HEK293 (cell line): ENCODE data around the gene GNAQ.

Source experiments
- CTCF ChIA-PET: fragments of 350-600 bp; formaldehyde crosslinking; extraction: SDS; loops from one replicate; lab custom pipeline; 2021; ENCODE audit warnings: antibody characterized with exemption; lab: Yijun Ruan, JAX
- POLR2A ChIA-PET: fragments of 300-600 bp; formaldehyde crosslinking; extraction: SDS; loops from one replicate; lab custom pipeline; 2020; ENCODE audit warnings: antibody characterized with exemption, inconsistent platforms; lab: Yijun Ruan, JAX
- H3K27ac ChIP-seq: fragments of 200-500 bp; sonication (Bioruptor generic); 2 replicates; pipeline ENCODE4 v1.5.1; 2014; ENCODE audit warnings: low read depth, low read length, control low read depth, inconsistent platforms; ENCODE audit errors: extremely low read depth
- H3K36me3 ChIP-seq, 2 experiments: fragments of 200-500 bp in 1 of 2; sonication (Bioruptor generic) in 1 of 2; 1 replicate in 1 of 2; 2 replicates in 1 of 2; pipeline ENCODE4 v1.5.1; 2014 to 2017; ENCODE audit warnings: inconsistent platforms in 2 of 2, low read length in 2 of 2; ENCODE audit not compliant: control insufficient read depth in 2 of 2, insufficient read depth in 1 of 2
- H3K4me1 ChIP-seq: fragments of 200-500 bp; sonication (Bioruptor generic); 2 replicates; pipeline ENCODE4 v1.5.1; 2014; ENCODE audit warnings: mild to moderate bottlenecking, low read length, inconsistent platforms; ENCODE audit not compliant: control insufficient read depth, insufficient read depth
- H3K4me3 ChIP-seq: 2 replicates; pipeline ENCODE4 v1.5.1; 2011; ENCODE audit warnings: low read depth, mild to moderate bottlenecking, control low read depth, low read length, moderate library complexity
- H3K9me3 ChIP-seq: fragments of 200-500 bp; sonication (Bioruptor generic); 2 replicates; pipeline ENCODE4 v1.5.1; 2014; ENCODE audit warnings: low read depth, low read length, inconsistent platforms; ENCODE audit not compliant: control insufficient read depth, insufficient read depth
- HOXD13 ChIP-seq: sonication (generic); formaldehyde crosslinking; IDR thresholded peaks from 2 replicates; pipeline ENCODE4 v1.8.0; 2022; ENCODE audit warnings: missing genetic modification reagents, borderline replicate concordance
- IKZF3 ChIP-seq: fragments of 450-650 bp; IDR thresholded peaks from 2 replicates; pipeline ENCODE4 v1.5.0; 2018; ENCODE audit warnings: missing biosample characterization, mild to moderate bottlenecking, missing genetic modification characterization, moderate library complexity
- KLF10 ChIP-seq: fragments of 450-650 bp; IDR thresholded peaks from 2 replicates; pipeline ENCODE4 v1.5.1; 2018; ENCODE audit warnings: missing biosample characterization, mild to moderate bottlenecking, missing genetic modification characterization
- PRDM4 ChIP-seq: fragments of 450-650 bp; formaldehyde crosslinking; IDR thresholded peaks from 2 replicates; pipeline ENCODE4 v1.5.1; 2017; ENCODE audit warnings: missing biosample characterization, missing genetic modification characterization
- REPIN1 ChIP-seq: fragments of 450-650 bp; formaldehyde crosslinking; IDR thresholded peaks from 2 replicates; pipeline ENCODE4 v1.5.1; 2017; ENCODE audit warnings: missing biosample characterization, missing genetic modification characterization, low read depth
- ZBTB17 ChIP-seq: fragments of 450-650 bp; formaldehyde crosslinking; IDR thresholded peaks from 2 replicates; pipeline ENCODE4 v1.5.1; 2016; ENCODE audit warnings: missing biosample characterization, missing genetic modification characterization
- ZEB2 ChIP-seq: fragments of 450-650 bp; formaldehyde crosslinking; IDR thresholded peaks from 2 replicates; pipeline ENCODE4 v1.5.1; 2016; ENCODE audit warnings: missing biosample characterization, missing genetic modification characterization
- ZNF112 ChIP-seq: fragments of 450-650 bp; formaldehyde crosslinking; IDR thresholded peaks from 2 replicates; pipeline ENCODE4 v1.5.0; 2017; ENCODE audit warnings: missing biosample characterization, missing genetic modification characterization
- ZNF146 ChIP-seq: fragments of 450-650 bp; formaldehyde crosslinking; IDR thresholded peaks from 2 replicates; pipeline ENCODE4 v1.5.1; 2016; ENCODE audit warnings: missing biosample characterization, missing genetic modification characterization
- ZNF292 ChIP-seq: fragments of 450-650 bp; formaldehyde crosslinking; IDR thresholded peaks from 2 replicates; pipeline ENCODE4 v1.5.1; 2016; ENCODE audit warnings: low read depth, missing biosample characterization, missing genetic modification characterization, borderline replicate concordance
- ZNF394 ChIP-seq: fragments of 450-650 bp; formaldehyde crosslinking; IDR thresholded peaks from 2 replicates; pipeline ENCODE4 v1.5.1; 2016; ENCODE audit warnings: missing biosample characterization, missing genetic modification characterization, mild to moderate bottlenecking, moderate library complexity, borderline replicate concordance
- ZNF48 ChIP-seq: fragments of 450-650 bp; formaldehyde crosslinking; IDR thresholded peaks from 2 replicates; pipeline ENCODE4 v1.5.1; 2016; ENCODE audit warnings: missing biosample characterization, missing genetic modification characterization
- ZNF514 ChIP-seq: fragments of 450-650 bp; formaldehyde crosslinking; IDR thresholded peaks from 2 replicates; pipeline ENCODE4 v1.5.1; 2016; ENCODE audit warnings: missing biosample characterization, missing genetic modification characterization
- ZNF548 ChIP-seq: fragments of 450-650 bp; formaldehyde crosslinking; IDR thresholded peaks from 2 replicates; pipeline ENCODE4 v1.5.1; 2016; ENCODE audit warnings: missing biosample characterization, missing genetic modification characterization
- ZNF555 ChIP-seq: fragments of 450-650 bp; formaldehyde crosslinking; conservative IDR thresholded peaks from 2 replicates; pipeline ENCODE4 v1.5.1; 2017; ENCODE audit warnings: missing biosample characterization, mild to moderate bottlenecking, missing genetic modification characterization, inconsistent platforms
- ZNF654 ChIP-seq: fragments of 450-650 bp; formaldehyde crosslinking; IDR thresholded peaks from 2 replicates; pipeline ENCODE4 v1.5.1; 2016; ENCODE audit warnings: low read depth, missing biosample characterization, missing genetic modification characterization
- ZNF677 ChIP-seq: fragments of 450-650 bp; IDR thresholded peaks from 2 replicates; pipeline ENCODE4 v1.5.0; 2018; ENCODE audit warnings: missing biosample characterization, mild to moderate bottlenecking, missing genetic modification characterization, moderate library complexity
- TF ChIP-seq, protein P1 (sequence below): fragments of 450-650 bp; formaldehyde crosslinking; IDR thresholded peaks from 2 replicates; pipeline ENCODE4 v1.5.1; 2016; ENCODE audit warnings: missing biosample characterization, missing genetic modification characterization
- TF ChIP-seq, protein P2 (sequence below): fragments of 450-650 bp; formaldehyde crosslinking; IDR thresholded peaks from 2 replicates; pipeline ENCODE4 v1.5.1; 2016; ENCODE audit warnings: missing biosample characterization, missing genetic modification characterization, borderline replicate concordance

Gene GNAQ

DNA sequence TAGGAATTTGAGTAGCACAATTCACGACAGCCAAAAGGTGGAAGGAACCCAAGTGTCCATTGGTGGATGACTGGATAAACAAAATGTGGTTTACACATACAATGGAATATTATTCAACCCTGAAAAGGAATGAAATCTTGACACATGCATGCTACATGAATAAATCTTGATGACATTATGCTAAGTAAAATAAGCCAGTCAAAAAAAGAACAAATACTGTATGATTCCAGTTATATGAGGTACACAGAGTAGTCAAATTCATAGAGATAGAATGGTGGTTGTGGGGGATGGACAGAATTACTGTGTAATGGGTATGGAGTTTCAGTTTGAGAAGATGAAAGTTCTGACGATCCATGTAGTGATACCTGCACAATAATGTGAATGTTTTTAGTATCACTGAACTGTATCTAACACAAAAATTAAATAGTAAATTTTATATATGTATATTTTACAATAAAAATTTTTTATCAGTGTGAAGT is 265.8 kb downstream of the GNAQ start:
- CTCF ChIA-PET: interaction anchor here (0.7 to 3.9 kb wide), 4 partner anchors 8 to 179 kb away, joined by 3 to 21 read pairs (median 4); no protein-coding TSS in a partner anchor

DNA sequence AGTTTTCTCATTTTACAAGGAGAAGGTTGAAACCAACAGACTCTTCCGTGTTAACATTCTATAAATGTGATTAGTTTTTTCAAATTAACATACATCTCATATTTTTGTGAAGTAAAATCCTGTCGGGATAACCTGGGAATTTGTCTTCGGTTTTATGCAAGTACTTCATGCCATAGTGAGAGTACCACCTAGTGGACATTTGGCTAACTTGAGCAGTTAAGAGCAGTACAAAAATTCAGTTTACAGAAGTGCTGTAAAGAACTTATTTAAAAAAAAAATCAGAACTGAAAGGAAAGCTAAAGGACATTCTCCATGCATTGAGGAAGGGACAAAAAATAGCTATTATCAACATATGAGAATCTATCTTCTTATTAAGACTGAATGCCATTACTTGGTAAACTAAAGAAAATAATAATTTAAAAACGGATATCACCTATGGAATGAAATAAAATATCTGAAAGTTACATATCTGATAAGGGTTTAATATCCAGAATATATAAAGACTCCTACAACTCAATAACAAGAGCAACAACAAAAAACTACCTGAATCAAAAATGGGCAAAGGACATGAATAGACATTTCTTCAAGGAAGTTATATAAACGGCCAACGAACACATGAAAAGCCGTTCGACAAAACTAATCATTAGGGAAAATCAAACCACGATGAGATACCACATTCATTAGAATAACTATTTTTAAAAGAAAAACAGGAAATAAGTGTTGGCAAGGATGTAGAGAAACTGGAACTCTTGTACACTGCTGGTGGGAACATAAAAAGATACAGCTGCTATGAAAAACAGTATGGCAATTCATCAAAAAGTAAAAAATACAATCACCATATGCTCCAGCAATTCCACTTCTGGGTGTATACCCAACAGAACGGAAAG is 266.5 kb downstream of the GNAQ start:
- Histone ChIP-seq H3K36me3 (no peaks in the 10 kb centered on the region), H3K27ac (no peak overlapping the region), H3K4me1 (no peaks in the 10 kb centered on the region), H3K4me3 (no peak overlapping the region), H3K9me3 (no peaks in the 10 kb centered on the region)
- TF ChIP-seq ZNF548 (tag by site-specific recombination): no peak
- no peak for TF ChIP-seq ZEB2 (tag by site-specific recombination)
- TF ChIP-seq ZNF654 (tag by site-specific recombination): peak; percentile 14
- no peak for TF ChIP-seq HOXD13
- TF ChIP-seq, protein P1, sequence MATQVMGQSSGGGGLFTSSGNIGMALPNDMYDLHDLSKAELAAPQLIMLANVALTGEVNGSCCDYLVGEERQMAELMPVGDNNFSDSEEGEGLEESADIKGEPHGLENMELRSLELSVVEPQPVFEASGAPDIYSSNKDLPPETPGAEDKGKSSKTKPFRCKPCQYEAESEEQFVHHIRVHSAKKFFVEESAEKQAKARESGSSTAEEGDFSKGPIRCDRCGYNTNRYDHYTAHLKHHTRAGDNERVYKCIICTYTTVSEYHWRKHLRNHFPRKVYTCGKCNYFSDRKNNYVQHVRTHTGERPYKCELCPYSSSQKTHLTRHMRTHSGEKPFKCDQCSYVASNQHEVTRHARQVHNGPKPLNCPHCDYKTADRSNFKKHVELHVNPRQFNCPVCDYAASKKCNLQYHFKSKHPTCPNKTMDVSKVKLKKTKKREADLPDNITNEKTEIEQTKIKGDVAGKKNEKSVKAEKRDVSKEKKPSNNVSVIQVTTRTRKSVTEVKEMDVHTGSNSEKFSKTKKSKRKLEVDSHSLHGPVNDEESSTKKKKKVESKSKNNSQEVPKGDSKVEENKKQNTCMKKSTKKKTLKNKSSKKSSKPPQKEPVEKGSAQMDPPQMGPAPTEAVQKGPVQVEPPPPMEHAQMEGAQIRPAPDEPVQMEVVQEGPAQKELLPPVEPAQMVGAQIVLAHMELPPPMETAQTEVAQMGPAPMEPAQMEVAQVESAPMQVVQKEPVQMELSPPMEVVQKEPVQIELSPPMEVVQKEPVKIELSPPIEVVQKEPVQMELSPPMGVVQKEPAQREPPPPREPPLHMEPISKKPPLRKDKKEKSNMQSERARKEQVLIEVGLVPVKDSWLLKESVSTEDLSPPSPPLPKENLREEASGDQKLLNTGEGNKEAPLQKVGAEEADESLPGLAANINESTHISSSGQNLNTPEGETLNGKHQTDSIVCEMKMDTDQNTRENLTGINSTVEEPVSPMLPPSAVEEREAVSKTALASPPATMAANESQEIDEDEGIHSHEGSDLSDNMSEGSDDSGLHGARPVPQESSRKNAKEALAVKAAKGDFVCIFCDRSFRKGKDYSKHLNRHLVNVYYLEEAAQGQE: no peak
- TF ChIP-seq ZNF112 (tag by site-specific recombination): no peak
- no peak for TF ChIP-seq ZNF48
- ChIA-PET CTCF (interaction anchor here (0.5 to 3.9 kb wide), 9 partner anchors 8 to 1367 kb away, joined by 3 to 21 read pairs (median 3); no protein-coding TSS in a partner anchor), POLR2A (no interaction called here)

More for the DNA sequence above, 265.8 kb downstream of the GNAQ start:
- H3K9me3 ChIP-seq: no peaks in the 10 kb centered on the region
- H3K4me3 ChIP-seq: no peak overlapping the region
- POLR2A ChIA-PET: no interaction called here
- H3K36me3 ChIP-seq: no peaks in the 10 kb centered on the region
- no peak overlapping the region for H3K27ac ChIP-seq
- no peaks in the 10 kb centered on the region for H3K4me1 ChIP-seq
- peak; percentile 90 for TF ChIP-seq ZNF146 (tag by site-specific recombination)
- TF ChIP-seq KLF10 (tag by site-specific recombination): no peak
- TF ChIP-seq, all 188 proteins: peak for 1

DNA sequence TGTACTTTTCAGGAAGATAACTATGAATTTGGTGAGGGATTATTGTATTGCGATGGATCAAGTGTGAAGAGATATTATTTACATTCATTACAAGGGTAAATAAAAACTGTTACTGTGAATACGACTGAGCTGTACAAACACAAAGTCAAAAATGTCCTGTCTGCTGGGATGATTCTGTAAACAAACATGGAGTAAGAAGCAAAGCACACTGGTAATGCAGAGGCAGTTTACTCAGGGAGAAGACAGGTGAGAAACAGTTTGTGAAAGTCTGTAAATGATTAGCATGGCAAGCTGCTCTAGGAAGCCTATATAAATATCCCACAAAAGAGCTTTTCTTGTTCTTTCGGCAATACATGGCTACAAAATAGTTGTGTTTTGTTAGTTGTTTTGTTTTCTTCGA is 268.0 kb downstream of the GNAQ start:
- Histone ChIP-seq H3K9me3 (no peaks in the 10 kb centered on the region), H3K27ac (no peak overlapping the region), H3K4me3 (no peak overlapping the region), H3K36me3 (no peaks in the 10 kb centered on the region), H3K4me1 (no peaks in the 10 kb centered on the region)
- ChIA-PET POLR2A (no interaction called here), CTCF (interaction anchor here (3.9 kb wide), 1 partner anchor 11 kb away, joined by 21 read pairs; no protein-coding TSS in a partner anchor)
- no peak for TF ChIP-seq ZNF292 (tag by site-specific recombination)
- TF ChIP-seq ZNF394 (tag by site-specific recombination): no peak
- TF ChIP-seq ZBTB17 (tag by site-specific recombination): no peak
- no peak for TF ChIP-seq PRDM4 (tag by site-specific recombination)
- no peak for TF ChIP-seq ZNF677 (tag by site-specific recombination)
- TF ChIP-seq REPIN1 (tag by site-specific recombination): no peak
- no peak for TF ChIP-seq ZNF555 (tag by site-specific recombination)
- TF ChIP-seq ZNF112 (tag by site-specific recombination): no peak
- no peak for TF ChIP-seq IKZF3
- TF ChIP-seq, protein P2, sequence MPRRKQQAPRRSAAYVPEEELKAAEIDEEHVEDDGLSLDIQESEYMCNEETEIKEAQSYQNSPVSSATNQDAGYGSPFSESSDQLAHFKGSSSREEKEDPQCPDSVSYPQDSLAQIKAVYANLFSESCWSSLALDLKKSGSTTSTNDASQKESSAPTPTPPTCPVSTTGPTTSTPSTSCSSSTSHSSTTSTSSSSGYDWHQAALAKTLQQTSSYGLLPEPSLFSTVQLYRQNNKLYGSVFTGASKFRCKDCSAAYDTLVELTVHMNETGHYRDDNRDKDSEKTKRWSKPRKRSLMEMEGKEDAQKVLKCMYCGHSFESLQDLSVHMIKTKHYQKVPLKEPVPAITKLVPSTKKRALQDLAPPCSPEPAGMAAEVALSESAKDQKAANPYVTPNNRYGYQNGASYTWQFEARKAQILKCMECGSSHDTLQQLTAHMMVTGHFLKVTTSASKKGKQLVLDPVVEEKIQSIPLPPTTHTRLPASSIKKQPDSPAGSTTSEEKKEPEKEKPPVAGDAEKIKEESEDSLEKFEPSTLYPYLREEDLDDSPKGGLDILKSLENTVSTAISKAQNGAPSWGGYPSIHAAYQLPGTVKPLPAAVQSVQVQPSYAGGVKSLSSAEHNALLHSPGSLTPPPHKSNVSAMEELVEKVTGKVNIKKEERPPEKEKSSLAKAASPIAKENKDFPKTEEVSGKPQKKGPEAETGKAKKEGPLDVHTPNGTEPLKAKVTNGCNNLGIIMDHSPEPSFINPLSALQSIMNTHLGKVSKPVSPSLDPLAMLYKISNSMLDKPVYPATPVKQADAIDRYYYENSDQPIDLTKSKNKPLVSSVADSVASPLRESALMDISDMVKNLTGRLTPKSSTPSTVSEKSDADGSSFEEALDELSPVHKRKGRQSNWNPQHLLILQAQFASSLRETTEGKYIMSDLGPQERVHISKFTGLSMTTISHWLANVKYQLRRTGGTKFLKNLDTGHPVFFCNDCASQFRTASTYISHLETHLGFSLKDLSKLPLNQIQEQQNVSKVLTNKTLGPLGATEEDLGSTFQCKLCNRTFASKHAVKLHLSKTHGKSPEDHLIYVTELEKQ (tag by site-specific recombination): no peak
- no peak for TF ChIP-seq ZNF514 (tag by site-specific recombination)
